Mesenteric fat pad (tissue), 1 donor: ENCODE measurements around the gene ANO9. TPM values are rescaled to one million over a fixed set of nuclear protein-coding genes. Genes with fewer than 3 reads are reported as not detected.
"Not testable (repeated sequence)": the region's sequence is repeated elsewhere in the genome, so short reads cannot be mapped to it uniquely, and the experiment has no call there.

ENCODE experiments used
- DNase-seq: peaks from one replicate; pipeline ENCODE4 v3.0.0-alpha.2; 2020; ENCODE audit warnings: low spot score
- total RNA-seq: library from RNA; stranded (reverse); fragmentation: NEBNext Ultra II Directional; extraction: Animal tissue kit (Norgen Biotek cat#: 25700); gene quantifications from one replicate; pipeline ENCODE4 v1.2.1, GENCODE V29; 2021
- donor health status: DM: yes; HTN: yes; CAD: no.

ANO9 gene
- total RNA-seq, 1 donor from 2014 or later = 1.2 TPM

DNA sequence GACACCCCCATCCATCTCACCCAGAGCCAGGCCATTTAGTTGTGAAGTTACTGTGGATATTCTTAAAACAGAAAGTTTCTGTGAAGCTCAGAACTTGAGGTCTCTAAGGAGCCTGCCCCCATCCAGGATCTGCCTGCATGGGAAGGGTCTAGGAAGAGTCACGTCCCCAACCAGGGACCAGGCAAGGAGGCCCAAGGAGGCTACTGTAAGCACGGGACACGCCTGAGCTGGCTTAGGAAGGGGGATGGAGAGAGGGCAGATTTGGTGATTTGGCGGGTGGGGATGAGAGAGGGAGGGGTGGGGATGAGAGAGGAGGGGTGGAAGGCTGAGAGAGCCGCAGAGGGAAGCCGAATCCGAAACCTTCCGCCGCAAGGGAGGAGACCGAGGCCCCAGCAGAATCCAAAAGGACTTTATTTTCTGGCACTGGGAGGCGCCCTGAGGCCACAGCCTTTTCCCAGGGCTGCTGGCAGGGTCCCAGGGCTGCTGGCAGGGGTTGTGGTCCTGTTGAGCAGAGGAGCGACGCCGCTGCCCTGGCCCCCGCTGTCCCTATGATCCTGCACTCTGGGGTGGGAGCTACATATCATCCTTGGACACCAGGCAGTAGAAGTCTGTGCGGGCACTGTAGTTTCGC, 36.4 kb downstream of the ANO9 start:
- no peak for DNase-seq

DNA sequence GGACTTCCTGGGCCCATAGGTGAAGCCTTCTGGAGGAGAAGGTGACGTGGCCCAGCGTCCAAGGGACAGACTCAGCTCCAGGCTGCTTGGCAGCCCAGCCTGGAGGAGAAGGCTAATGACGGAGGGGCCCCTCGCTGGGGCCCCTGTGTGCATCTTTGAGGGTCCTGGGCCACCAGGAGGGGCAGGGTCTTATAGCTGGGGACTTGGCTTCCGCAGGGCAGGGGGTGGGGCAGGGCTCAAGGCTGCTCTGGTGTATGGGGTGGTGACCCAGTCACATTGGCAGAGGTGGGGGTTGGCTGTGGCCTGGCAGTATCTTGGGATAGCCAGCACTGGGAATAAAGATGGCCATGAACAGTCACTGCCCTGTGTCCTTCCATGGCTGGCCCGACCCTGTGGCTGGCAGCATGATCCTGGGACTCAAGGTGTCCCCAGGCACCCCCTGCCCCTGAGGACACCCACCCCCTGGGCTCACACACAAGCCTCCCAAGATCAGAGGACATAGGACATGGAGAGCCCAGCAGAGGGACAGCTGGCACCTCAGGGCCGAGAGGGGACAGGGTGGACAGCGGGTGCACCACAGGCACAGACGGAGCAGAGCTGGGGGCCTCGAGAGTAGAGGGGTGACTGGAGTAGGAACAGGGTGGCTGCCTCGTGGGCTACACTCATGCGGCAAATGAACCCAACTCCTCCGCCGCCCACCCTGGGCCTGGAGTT, 37.1 kb downstream of the ANO9 start:
- no peak for DNase-seq

DNA sequence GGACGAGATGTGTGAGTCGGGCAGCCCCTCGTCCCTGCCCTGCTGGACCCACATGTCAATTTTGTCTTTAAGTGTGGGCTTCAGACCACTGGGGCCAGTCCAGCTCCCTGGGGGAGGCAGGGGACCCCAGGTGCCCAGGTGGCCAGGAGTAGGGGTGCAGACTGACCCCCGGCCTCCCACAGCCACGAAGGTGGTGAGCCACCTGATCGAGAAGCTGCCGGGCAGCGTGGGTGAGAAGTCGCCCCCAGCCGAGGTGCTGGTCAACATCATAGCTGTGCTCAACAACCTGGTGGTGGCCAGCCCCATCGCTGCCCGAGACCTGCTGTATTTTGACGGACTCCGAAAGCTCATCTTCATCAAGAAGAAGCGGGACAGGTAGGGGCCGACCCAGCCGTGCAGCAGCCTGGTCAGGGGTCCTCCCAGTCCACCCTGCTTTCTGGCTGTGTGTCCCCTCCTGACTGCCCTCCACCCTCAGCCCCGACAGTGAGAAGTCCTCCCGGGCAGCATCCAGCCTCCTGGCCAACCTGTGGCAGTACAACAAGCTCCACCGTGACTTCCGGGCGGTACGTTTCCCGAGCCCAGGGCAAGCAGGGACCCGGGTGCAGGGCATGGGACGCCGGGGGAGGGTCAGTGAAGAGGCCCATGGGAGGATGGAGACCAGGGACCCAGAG, 37.9 kb downstream of the ANO9 start:
- DNase-seq = no peak

DNA sequence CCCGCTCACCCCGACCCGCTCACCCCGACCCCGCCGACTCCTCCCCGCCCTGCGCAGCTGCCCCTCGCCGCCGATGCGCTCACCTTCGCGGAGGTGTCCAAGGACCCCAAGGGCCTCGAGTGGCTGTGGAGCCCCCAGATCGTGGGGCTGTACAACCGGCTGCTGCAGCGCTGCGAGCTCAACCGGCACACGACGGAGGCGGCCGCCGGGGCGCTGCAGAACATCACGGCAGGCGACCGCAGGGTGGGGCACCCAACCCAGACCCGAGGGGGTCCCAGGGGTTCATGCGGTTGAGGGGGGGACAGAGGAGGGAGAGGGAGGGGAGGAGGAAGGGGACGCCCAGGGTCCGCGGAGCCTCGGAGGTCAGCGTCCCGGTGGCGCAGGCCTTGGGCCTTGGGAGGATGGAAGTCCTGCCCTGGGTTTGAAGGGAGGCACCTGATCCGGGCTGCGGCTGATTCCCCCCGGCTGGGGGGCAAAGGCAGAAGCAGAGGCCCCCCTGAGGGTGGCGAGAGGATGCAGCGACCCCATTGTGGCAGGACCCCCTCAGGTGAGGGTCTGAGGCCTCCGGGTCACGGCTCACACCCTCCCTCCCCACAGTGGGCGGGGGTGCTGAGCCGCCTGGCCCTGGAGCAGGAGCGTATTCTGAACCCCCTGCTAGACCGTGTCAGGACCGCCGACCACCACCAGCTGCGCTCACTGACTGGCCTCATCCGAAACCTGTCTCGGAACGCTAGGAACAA, 38.6 kb downstream of the ANO9 start:
- DNase-seq = no peak

DNA sequence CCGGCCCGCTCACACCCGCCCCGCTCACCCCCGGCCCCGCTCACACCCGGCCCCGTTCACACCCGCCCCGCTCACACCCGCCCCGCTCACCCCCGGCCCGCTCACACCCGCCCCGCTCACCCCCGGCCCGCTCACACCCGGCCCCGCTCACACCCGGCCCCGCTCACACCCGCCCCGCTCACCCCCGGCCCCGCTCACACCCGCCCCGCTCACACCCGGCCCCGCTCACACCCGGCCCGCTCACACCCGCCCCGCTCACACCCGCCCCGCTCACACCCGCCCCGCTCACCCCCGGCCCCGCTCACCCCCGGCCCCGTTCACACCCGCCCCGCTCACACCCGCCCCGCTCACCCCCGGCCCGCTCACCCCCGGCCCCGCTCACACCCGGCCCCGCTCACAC, 40.6 kb downstream of the ANO9 start:
- DNase-seq = not testable (repeated sequence)

DNA sequence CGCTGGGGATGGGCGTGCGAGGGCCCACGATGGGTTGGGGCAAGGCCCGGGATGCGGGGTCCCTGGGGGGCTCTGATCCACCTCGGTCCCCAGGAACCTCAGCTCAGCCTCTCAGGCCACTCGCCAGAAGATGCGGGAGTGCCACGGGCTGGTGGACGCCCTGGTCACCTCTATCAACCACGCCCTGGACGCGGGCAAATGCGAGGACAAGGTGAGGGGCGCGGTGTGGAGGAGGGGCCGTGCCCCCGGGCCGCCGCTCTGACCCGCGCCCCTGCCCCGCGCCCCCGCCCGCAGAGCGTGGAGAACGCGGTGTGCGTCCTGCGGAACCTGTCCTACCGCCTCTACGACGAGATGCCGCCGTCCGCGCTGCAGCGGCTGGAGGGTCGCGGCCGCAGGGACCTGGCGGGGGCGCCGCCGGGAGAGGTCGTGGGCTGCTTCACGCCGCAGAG, 41.5 kb downstream of the ANO9 start:
- no peak for DNase-seq

DNA sequence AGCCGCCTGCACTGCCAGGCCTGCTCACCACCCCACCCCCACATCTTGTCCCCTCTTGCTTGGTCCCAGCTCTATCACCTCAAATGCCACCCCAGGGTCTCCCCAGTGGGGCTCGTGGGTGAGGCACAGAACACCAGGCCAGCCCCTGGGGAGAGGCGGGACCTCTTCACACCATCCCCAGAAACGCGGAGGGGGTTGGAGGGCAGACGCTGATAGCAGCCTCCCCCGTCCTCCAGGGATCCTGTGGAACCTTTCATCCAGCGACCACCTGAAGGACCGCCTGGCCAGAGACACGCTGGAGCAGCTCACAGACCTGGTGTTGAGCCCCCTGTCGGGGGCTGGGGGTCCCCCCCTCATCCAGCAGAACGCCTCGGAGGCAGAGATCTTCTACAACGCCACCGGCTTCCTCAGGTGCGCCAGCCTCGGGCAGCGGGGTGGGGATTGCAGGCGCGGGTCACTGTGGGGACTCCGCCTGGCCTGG, 42.0 kb downstream of the ANO9 start:
- no peak for DNase-seq

DNA sequence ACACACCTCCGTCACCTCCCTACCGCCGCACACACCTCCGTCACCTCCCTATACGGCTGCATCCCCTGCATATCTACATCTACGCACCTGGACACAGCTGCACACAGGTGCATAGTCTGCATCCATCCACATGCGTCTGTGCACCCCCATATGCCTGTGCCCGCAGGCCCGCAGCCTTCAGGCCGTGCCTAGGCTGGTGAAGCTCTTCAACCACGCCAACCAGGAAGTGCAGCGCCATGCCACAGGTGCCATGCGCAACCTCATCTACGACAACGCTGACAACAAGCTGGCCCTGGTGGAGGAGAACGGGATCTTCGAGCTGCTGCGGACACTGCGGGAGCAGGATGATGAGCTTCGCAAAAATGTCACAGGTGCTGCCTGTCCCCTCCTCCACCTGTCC, 43.0 kb downstream of the ANO9 start:
- DNase-seq = no peak

DNA sequence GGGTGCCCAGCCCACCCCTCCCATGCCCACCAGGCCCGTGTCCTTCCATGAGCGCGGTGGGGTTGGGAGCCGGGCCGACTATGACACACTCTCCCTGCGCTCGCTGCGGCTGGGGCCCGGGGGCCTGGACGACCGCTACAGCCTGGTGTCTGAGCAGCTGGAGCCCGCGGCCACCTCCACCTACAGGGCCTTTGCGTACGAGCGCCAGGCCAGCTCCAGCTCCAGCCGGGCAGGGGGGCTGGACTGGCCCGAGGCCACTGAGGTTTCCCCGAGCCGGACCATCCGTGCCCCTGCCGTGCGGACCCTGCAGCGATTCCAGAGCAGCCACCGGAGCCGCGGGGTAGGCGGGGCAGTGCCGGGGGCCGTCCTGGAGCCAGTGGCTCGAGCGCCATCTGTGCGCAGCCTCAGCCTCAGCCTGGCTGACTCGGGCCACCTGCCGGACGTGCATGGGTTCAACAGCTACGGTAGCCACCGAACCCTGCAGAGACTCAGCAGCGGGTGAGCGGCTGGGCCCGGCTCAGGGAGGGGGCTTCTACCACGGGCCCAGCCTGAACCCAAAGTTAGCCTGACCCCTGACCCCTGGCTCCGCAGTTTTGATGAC, 44.8 kb downstream of the ANO9 start:
- no peak for DNase-seq

DNA sequence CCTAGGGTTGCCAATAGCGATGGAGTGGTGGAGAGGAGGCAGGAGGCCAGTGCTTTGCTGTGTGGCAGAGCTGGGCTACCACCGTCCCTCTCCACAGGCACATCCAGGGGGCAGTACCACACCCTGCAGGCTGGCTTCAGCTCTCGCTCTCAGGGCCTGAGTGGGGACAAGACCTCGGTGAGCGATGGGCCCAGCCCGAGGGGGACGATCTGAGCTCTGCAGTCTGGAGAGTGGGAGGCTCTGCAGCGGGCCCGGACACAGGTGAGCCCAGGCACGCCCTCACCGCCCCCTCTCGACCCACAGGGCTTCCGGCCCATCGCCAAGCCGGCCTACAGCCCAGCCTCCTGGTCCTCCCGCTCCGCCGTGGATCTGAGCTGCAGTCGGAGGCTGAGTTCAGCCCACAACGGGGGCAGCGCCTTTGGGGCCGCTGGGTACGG, 45.3 kb downstream of the ANO9 start:
- DNase-seq = no peak

DNA sequence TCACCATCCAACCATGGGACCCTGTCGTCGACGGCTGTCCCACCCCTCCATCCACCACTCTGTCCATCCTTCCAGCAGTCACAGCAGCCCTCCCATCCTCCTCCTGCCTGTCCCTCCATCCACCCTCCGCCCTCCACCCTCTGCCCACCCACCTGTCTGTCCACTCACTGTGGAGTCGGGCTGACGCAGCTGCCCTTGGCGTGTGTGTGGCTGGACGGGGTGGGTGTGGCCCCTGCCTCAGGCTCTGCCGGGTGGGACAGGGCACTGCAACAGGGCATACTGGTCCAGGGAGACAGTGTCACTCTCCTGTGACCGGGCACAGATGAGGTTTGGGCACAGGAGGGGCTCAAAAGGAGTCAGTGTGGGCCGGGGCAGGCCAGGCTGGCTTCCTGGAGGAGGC, 45.9 kb downstream of the ANO9 start:
- DNase-seq = no peak

DNA sequence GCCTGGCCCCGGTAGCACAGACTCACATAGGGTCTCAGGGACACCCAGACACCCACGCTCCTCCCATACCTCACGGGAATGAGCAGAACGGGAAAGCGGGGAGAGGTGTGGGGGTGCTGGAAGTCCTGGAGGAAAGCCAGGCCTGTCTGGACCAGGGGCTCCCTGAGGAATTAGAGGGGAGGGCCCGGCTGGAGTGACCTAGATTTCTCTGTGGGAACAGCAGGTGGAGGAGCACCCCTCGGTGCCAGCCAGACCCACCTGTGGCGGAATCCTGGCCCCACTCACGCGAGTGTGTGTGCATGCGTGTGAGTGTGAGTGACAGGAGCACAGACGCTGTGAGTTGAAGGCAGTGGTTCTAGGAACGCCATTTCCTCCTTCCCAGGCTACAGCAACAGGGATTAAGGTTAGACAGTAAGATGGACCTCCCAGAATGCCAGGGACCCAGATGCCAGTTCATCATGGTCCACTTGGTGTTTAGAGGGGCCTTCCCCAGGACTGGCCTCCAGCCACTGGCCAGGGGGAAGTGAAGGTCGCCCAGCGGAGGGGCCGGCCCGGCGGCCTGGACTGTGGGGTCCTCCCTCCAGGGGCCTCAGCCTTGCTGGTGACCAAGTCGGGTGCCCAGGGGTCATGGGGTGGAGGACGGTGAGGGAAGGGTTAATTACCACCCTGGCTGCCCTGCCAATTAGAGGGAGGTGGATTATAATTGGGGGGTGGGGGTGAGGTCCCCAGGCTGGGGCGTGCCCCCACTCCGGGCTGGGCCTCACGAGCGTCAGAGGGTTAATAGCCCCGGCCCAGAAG, 46.8 kb downstream of the ANO9 start:
- no peak for DNase-seq

DNA sequence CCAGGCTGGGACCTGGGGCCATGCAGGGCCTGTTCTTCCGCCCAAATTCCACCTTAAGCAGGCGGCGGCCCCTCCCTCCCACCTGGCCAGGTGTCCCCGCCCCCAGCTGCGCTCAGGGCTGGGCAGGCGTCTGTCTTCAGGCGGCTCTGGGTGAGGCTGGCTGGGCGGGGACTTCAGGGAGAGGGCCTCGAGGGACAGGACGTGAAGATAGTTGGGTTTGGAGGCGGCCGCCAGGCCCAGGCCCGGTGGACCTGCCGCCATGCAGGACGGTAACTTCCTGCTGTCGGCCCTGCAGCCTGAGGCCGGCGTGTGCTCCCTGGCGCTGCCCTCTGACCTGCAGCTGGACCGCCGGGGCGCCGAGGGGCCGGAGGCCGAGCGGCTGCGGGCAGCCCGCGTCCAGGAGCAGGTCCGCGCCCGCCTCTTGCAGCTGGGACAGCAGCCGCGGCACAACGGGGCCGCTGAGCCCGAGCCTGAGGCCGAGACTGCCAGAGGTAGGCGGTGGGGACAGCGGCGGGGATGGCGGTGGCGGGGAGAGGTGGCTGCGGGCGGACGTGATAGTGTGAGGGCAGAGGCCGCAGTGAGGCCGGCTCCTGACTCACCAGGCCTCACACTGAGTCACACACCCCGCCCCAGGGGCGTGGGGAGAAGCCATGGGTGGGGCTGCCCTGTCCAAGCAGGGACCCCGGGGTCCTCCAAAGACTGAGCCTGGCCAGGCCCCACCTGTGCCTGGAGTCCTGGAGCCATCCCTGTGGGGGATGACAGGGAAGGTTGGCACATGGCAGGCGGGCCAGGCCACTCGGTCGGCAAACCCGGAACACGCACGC, 47.6 kb downstream of the ANO9 start, which contains the start of gene PKP3:
Gene PKP3, plus strand, starts transcription at position 176 of the 824 bp plus-strand sequence. Its CDS starts 84 bp downstream, at position 260.
- no peak for DNase-seq

DNA sequence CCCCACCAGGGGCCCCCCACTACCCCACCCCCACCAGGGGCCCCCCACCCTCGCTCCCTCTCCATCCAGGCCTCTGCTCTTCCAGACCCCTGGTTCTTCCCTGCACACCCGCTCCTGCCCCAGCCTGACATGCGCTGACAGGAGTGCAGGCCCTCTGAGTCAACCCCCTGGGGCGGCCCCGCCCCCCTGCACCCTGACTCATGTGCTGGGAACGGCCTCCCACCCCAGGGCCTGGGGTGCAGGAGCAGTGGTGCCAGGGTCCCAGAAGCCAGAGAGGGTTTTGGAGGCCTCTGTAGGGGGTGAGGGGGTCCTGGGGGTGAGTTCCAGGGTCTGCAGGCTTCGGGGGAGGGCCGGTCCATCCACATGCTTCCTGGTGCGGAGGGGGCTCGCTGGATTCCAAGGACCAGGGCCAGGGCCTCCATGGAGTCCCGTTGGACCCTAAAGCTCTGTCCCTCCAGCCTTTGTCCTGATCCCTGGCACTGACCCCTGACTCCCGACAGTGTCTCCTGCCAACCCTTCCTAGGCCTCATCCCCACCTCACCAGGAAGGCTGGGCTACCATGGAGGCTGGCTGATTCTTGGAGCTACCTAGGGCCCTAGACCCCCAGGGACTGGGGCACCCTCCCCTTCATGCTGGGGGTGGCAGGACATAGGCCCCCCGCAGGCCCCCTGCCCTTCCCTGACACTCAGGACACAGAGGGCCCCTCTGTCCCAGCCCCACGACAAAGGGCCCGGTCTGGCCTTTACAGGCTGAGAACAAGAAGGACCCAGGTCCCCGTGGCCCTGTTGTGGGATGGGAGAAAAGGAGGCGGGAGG, 48.4 kb downstream of the ANO9 start:
- DNase-seq = no peak

DNA sequence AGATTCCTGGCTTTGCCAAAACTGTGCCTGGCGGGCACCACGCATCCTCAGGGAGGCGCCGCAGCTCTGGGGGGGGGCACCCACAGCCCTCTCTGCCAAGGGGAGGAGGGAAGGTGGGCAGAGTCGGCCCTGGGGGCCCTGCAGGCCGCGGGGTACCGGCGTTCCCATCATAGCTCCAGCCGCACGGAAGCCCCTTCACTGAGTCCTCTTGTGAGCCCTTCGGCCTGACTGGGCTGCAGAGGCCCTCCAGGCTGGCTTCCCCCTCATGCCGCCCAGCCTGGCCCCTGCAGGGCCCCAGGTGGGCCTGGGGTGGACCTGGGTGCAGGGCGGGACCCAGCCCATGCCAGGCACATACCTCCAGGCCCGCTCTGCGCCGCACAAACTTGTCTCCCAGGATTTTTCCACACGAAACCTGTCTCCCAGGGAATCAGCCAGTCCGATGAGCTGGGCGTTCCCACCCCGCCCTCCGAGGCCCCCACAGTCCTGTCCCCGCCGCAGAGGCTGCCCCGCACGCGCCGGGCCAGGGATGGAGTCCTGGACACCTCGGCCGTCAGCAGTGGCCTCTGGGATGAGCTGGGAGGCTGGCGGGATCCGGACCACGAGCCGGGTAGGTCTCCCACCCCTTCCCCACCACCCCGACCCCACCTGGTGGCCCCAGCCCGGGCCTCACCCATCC, 49.6 kb downstream of the ANO9 start:
- no peak for DNase-seq

DNA sequence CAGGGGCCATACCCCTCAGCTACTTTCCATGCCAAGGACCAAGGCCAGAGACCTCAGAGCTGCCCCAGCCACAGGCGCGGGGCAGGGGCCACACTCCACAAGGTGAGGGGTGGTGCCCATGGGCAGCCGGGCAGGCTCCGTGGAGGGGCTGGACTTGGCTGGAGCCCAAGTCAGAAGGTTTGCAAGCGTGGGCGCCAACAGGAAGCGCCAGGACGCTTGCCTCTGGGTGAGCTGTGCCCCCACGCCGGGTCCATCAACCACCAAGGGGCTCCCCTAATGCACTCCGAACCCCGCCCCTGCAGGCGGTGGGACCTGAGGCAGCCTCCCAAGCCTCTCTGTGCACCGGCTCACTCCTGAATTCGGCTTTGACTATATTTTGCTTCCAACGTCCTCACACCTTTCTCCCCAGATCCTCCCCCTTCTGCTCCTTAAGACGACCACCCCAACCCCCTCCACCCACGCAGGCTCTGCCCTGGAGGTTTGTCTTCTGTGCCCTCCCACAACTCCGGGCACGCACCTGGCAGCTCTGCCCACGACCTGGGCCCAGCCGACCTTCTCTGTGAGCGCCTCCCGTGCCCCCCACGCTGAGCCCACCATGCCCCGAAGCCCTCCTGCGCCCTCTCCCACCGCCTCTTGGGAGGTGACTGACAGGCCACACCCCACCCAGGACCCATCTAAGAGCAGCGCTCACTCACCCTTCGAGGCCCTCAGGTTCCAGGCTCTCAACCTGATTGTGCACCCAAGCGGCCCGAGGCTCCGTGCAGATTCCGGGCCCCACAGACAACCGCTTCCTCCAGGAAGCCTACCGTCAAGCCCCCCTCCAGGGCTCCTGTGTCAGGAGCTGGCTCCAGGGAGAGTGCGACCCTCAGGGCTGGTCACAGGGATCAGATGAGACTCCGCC, 50.4 kb downstream of the ANO9 start:
- DNase-seq = no peak

DNA sequence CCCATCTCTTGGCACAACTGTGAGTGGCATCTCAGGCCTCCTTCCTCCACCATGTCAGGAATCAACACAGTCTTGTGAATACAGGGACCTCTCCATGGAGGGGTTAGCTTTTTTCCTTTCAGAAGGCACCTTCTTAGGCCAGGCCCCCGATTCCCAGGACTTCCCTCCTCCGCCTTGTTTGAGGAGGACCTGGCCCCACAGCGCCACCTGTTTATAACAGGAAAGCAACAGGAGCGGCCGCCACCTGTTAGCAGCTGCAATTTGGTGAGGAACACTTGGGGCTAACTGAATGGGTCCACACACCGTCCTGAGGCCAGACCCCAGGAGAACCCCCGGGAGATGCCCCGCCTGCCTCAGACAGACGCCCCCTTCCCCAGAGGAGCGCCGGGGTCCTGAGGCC, 51.6 kb downstream of the ANO9 start:
- no peak for DNase-seq
